ENCODE results near the gene VPS13D.

Gene VPS13D

DNA sequence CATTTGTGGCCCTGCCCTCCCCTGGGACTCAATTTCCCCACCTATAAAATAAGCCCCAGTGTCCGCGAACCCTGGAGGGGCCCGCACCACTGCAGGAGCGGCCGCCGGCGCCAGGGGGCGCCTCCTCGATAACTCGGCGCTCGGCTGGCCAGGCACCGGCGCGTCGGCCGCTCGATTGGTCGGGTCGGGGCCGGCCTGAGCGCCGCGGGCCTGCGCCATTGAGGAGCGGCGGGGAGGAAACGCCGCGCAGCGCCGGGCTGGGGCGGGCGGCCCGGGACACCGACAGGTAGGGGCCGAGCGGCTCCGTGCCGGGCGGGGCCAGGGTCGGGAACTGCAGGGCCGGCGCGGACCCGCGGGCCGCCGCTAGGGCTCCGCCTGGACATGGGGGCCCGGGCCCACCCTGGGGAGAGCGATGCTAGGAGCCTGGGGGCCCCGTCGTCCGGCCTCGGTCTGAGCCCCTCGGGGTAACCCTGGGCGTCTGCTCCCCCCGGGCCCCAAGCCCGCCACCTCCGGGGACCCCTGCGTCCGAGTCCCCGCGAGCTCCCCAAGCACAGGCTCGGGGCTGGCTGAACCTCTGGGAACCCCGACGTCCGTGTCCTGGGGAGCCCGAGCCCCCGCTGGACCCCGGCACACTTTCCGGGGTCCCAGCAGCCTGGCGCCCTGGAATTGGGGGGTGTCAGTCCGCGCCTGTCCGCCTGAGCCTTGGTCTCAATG lies at the start of gene VPS13D:
Gene VPS13D, plus strand, starts transcription at position 196 of the 714 bp plus-strand sequence. CDS start 4,237 bp downstream, outside the sequence.
- in situ Hi-C loops (cut with MboI; ENCODE audit: low sequenced_read_pairs): no loop called here

DNA sequence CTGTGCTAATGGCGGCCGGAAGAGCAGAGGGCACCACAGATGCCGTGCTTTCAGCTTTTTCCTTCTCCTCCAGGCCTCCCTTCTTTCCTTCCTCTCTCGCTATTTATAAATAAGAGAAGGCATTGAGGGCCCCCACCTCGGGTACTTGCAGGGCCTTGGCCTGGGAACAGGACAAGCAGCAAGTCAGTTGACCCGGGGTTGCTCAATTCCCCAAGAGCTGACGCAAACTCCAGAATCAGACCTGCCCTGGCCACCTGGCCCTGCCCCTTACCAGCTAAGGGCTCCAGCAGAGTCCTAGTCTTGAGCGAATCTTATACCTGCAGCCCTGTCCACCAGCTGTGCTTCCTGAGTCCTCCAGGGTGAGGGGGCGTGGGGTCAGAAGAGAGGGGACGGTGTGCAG lies 49.5 kb upstream of the VPS13D start:
- in situ Hi-C loops (cut with MboI; ENCODE audit: low sequenced_read_pairs): no loop called here

DNA sequence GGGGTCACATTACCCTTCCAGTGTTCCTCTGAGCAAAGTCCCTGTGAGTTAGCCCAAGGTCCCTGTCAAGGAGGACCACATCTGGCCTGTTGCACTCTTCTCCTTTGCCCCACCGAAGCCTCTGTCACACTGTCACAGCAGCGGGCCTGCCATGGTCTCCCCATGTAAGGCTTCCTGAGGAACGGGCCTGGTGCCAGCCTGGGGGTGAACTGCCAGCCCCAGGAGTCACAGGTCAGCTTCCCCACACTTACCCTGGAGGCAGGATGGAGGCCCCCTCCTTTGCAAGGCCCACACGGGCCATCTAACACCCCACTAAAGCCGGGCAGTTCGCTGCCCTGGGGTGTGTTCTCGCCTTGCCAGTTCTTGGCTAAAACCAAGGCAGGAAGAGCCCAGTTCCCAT lies 48.9 kb upstream of the VPS13D start:
- in situ Hi-C loops (cut with MboI; ENCODE audit: low sequenced_read_pairs): no loop called here

GRCh38 chr1:12181568-12181967 lies 48.3 kb upstream of the VPS13D start:
- in situ Hi-C loops (cut with MboI; ENCODE audit: low sequenced_read_pairs): no loop called here

DNA sequence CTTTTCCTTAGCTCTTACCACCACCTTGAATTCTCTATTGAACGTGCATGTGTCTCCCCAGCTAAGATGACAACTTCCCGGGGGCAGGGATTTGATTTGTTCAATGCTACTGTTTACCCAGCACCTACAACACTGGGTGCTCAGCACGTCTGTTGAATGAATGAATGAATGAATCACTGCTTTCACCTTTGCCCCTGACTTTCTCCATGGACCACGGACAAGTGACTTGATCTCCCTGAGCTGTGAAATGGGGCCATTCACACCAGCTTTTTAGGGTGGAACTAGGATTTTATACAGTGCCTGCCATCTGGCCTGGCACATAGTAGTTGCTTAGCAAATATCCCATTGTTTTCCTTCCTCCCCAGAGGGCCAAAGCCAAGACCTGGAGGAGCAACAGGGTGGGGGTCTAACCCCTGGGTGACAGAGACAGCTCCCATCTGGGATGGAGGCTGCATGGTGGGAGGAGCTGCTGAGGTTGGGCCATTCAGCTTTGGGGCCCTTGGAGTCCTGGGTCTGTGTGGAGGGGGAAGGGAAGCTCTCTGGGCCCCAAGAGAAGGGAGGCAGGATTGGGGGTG lies 47.3 kb upstream of the VPS13D start:
- in situ Hi-C loops (cut with MboI; ENCODE audit: low sequenced_read_pairs): no loop called here

DNA sequence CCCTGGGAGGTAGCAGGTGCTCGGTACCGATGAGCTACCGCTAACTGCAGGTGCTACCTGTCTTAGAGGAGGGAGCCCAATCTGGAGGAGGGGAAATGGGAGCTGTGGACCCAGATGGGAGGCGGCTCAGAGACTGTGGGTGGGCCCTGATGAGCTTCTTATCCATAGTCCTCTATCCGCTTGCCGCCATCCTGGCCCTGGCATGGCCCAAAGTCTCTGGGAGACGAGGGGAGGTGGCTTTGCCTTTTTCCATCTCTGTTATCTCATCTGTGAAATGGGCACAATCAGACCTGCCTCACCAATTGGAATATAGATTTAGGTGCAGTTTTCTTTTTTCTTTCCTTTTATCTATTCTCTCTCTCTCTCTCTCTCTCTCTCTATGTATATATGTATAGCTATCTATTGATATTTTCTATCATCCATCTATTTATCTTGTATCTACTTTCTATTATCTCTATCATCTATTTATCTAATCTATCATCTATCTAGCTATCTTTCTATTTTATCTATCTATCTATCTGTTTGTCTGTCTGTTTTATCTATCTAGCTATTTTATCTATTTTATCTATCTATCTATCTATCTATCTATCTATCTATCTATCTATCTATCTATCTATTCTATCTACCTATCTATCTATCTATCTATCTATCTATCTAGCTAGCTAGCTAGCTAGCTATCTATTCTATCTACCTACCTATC lies 46.6 kb upstream of the VPS13D start:
- in situ Hi-C loops (cut with MboI; ENCODE audit: low sequenced_read_pairs): no loop called here

DNA sequence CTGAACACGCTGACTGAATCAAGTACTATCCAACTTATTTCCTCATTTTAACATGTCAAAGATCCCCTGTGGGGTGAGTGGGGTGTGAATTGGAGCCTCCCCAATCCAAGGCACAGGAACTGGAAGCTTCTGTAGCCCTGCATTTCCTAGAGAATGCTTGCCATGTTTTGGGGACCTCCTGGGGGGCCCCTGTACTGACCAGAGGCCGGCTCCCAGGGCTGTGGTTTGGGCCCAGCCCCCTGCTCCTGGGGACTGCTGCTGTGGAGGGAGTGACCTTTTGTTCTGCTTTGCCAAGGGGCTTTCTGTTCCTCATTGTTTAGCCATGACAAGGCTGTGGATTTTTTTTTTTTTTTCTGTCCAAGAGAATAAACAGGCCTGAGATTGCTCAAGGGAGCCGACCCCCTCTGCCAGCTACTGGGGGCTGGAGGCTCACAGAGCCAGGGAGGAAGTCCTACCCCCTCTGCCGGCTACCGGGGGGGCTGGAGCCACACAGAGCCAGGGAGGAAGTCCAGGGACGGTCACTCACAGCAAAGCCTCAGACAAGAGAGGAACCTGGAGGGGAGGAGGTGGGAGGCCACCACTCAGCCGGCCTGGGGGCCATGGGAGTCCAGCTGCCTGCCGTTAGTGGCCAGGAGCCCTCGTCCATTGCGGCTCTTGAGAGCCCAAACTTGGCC lies 45.7 kb upstream of the VPS13D start:
- in situ Hi-C loops (cut with MboI; ENCODE audit: low sequenced_read_pairs): no loop called here

GRCh38 chr1:12185036-12185917 lies 44.6 kb upstream of the VPS13D start:
- in situ Hi-C loops (cut with MboI; ENCODE audit: low sequenced_read_pairs): no loop called here

DNA sequence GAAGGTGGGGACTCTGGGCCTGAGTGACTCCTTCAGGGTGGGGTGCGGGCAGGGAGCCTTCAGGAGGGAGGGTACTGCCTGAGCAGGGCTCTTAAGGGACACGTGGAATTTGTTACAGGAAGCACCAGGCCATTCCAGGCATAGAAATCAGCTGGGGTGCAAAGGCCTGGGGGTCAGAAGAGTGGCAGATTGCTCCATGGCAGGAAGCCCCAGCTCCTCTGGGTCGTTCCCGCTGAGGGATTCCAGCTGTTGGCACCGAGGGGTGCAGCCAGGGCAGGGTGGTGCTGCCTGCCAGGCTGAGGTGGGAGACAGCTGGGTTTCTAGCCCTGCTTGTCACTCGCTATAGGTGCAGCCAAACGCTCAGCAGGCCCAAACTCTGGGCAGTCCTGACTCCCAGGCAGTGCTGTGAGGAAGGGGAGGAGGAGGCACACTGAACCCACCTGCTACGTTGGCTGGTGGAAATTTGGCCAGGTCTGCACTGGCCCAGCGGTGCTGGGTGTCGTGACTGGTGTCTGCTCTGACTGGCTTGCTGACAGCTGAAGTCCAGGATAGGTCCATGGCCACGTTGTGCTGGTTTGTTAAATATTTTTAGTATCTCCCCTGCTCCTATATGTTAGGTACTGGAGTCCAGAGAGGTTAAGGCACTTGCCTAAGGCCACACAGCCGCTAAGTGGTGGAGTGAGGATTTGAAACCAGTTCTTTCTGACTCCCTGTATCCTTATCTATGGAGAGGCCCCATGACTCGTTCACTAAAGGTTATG lies 43.7 kb upstream of the VPS13D start:
- in situ Hi-C loops (cut with MboI; ENCODE audit: low sequenced_read_pairs): no loop called here

GRCh38 chr1:12186679-12186985 lies 43.2 kb upstream of the VPS13D start:
- in situ Hi-C loops (cut with MboI; ENCODE audit: low sequenced_read_pairs): no loop called here

DNA sequence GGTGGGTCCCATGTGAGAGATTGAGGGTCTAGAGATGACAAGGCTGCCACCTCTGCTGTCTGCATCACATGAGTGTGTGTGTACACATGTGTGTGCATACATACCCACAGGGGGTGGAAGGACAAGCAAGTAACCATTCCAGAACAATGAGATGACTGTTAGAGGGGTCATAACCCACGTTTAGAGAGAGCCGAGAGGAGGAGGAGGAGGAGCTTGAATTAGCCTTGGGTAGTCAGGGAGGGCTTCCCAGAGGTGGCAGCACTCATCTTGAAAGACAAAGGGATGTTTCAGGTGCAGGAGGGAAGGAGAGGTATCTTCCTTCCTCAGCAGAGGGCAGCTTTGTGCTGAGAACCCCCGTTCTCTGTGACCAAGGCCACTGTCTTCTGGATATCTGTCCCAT lies 41.7 kb upstream of the VPS13D start:
- in situ Hi-C loops (cut with MboI; ENCODE audit: low sequenced_read_pairs): no loop called here

- in situ Hi-C loops (cut with MboI; ENCODE audit: low sequenced_read_pairs): no loop called here
These were observed 41.0 kb upstream of the VPS13D start for GRCh38 chr1:12188657-12189327.

DNA sequence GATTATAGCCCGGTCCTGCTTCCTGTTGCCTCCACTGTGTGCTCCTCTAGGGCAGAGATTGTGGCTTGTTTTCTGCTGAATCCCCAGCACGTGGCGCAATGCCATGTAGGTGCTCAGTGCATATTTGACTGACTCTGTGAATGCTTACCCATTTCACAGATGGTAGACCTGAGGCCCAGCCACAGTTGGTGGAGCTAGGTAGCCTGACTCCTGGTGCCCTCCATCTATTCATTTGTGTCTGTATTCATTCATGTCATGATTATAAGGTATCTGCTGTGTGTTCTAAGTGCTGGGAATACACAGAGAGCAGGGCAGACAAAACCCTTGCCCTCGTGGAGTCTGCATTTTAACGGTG lies 40.5 kb upstream of the VPS13D start:
- in situ Hi-C loops (cut with MboI; ENCODE audit: low sequenced_read_pairs): no loop called here

- in situ Hi-C loops (cut with MboI; ENCODE audit: low sequenced_read_pairs): no loop called here
These were observed 38.4 kb upstream of the VPS13D start for GRCh38 chr1:12191242-12192032.

DNA sequence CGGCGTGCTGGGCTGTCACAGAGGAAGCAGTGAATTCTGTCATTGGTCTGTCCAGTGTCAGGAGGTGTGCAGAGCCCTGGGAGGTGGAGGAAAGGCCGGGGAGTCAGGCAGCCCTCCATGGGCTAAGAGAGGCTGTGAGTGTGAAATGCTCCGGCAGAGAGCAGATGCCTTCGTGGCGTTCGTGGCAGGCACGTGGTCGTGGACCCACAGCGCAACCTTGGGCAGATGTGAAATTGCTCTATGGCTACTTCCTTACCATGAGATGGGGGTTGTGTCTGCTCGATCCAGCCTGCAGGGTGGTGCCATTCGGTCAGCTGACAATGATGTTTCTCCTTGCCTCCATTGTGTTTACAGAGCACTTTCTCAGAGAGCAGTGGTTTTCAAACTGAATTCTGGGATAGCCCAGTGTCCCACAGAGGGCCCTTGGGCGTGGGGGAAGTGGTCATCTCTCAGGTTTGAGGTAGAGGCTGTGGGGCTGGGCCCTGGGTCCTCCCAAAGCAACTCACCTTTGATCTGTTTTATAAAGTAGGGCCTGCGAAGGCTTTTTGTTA lies 35.1 kb upstream of the VPS13D start:
- in situ Hi-C loops (cut with MboI; ENCODE audit: low sequenced_read_pairs): no loop called here

DNA sequence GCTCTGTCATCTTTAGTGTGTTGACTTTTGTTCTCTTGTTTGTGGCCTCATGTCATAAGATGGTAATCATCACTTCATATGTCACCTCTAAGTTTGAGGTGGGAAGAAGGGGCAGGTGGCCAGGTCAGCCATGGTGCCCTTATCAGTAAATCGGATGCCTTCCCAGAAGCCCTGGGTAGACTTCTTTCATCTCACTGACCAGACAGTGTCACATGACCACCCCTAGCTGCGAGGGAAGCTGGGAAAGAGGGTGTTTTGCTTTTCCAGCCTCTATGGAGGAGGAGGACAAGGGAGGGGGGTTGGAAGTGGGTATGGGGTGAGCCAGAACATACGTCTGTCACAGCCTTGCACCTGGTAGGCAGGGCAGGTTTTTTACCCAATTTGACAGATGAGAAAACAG lies 34.4 kb upstream of the VPS13D start:
- in situ Hi-C loops (cut with MboI; ENCODE audit: low sequenced_read_pairs): no loop called here

GRCh38 chr1:12196641-12197482 lies 33.0 kb upstream of the VPS13D start:
- in situ Hi-C loops (cut with MboI; ENCODE audit: low sequenced_read_pairs): no loop called here

DNA sequence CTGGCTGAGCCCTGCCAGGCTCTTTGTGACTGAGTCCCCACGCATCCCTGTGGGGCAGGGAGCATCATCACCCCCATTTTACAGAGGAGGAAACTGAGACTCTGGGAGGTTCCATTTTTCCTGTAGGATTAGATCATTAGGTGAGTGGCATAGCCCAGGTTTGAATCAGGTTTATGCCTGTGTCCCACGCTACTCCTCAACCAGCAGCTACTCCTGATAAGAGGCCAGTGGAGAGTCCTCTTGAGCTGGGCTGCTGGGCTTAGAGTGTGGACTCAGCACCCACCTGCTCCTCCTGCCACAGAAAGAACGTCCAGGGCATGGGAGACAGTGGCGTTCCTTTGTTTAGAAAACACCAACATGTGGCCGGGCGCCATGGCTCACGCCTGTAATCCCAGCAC lies 32.3 kb upstream of the VPS13D start:
- in situ Hi-C loops (cut with MboI; ENCODE audit: low sequenced_read_pairs): no loop called here
